ENCODE results near the gene KNL1.

KNL1 gene, protein sequence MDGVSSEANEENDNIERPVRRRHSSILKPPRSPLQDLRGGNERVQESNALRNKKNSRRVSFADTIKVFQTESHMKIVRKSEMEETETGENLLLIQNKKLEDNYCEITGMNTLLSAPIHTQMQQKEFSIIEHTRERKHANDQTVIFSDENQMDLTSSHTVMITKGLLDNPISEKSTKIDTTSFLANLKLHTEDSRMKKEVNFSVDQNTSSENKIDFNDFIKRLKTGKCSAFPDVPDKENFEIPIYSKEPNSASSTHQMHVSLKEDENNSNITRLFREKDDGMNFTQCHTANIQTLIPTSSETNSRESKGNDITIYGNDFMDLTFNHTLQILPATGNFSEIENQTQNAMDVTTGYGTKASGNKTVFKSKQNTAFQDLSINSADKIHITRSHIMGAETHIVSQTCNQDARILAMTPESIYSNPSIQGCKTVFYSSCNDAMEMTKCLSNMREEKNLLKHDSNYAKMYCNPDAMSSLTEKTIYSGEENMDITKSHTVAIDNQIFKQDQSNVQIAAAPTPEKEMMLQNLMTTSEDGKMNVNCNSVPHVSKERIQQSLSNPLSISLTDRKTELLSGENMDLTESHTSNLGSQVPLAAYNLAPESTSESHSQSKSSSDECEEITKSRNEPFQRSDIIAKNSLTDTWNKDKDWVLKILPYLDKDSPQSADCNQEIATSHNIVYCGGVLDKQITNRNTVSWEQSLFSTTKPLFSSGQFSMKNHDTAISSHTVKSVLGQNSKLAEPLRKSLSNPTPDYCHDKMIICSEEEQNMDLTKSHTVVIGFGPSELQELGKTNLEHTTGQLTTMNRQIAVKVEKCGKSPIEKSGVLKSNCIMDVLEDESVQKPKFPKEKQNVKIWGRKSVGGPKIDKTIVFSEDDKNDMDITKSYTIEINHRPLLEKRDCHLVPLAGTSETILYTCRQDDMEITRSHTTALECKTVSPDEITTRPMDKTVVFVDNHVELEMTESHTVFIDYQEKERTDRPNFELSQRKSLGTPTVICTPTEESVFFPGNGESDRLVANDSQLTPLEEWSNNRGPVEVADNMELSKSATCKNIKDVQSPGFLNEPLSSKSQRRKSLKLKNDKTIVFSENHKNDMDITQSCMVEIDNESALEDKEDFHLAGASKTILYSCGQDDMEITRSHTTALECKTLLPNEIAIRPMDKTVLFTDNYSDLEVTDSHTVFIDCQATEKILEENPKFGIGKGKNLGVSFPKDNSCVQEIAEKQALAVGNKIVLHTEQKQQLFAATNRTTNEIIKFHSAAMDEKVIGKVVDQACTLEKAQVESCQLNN (N-terminal part only)

DNA sequence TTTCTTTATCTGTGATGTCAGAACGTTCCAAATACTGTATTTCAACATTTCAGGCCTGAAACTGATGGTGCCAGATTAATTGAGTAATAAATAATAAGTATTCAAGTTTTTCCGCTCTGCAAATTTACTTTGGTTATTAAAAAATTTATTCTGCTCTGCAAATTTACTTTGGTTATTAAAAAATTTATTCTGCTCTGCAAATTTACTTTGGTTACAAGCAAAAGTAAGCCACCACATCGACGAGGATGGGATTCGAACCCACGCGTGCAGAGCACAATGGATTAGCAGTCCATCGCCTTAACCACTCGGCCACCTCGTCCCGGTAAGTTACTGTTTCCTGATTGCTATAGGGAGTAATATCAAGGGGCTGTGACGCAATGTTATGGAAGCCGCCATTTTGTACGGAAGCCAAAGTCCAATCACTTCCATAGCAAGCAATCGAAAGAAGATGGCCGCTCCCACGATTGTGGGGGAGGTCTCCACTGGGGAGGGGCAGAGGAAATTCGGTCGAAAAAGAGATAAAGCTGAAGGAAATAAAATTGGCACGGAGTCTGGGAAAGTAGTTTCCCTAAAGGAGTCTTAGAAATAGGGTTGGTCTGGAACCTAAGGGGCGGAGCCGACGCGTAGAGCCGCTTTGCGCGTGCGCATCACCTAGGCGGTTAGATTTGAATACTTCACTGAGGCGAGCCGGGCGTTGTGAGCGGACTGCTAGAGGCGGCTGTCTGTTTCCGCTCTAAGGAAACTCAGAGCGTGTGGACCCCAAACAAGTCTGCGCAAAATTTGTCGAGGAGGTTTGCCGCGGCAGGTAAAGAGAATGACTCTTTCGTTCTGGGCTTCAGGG lies at the start of gene KNL1:
Gene KNL1, plus strand, starts transcription at position 662 of the 841 bp plus-strand sequence. CDS start 8,683 bp downstream, outside the sequence.
- DNase-seq (ENCODE audit: low spot score) (peak; percentile 94), ATAC-seq (ENCODE audit: low read depth) (peak; percentile 75)
- Histone ChIP-seq H3K27me3 (ENCODE audit: insufficient read depth, poor library complexity, severe bottlenecking) (no peaks in the 10 kb centered on the region), H3K9me3 (ENCODE audit: severe bottlenecking) (no peaks in the 10 kb centered on the region), H3K27ac (ENCODE audit: poor library complexity, severe bottlenecking) (peak within 1 kb of the TSS; percentile 89), H3K4me1 (ENCODE audit: insufficient read depth, poor library complexity, severe bottlenecking) (peaks cover 16% of the 10 kb centered on the region), H3K4me3 (ENCODE audit: severe bottlenecking) (peak within 1 kb of the TSS; percentile 85), H3K36me3 (ENCODE audit: low read depth) (0 out of 2 replicates have a peak, but pooled peaks cover 2% of the 10 kb centered on the region)
- TF ChIP-seq, protein P1, sequence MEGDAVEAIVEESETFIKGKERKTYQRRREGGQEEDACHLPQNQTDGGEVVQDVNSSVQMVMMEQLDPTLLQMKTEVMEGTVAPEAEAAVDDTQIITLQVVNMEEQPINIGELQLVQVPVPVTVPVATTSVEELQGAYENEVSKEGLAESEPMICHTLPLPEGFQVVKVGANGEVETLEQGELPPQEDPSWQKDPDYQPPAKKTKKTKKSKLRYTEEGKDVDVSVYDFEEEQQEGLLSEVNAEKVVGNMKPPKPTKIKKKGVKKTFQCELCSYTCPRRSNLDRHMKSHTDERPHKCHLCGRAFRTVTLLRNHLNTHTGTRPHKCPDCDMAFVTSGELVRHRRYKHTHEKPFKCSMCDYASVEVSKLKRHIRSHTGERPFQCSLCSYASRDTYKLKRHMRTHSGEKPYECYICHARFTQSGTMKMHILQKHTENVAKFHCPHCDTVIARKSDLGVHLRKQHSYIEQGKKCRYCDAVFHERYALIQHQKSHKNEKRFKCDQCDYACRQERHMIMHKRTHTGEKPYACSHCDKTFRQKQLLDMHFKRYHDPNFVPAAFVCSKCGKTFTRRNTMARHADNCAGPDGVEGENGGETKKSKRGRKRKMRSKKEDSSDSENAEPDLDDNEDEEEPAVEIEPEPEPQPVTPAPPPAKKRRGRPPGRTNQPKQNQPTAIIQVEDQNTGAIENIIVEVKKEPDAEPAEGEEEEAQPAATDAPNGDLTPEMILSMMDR (IDR thresholded peaks at IDR 0.05; ENCODE audit: poor library complexity, severe bottlenecking): no peak

DNA sequence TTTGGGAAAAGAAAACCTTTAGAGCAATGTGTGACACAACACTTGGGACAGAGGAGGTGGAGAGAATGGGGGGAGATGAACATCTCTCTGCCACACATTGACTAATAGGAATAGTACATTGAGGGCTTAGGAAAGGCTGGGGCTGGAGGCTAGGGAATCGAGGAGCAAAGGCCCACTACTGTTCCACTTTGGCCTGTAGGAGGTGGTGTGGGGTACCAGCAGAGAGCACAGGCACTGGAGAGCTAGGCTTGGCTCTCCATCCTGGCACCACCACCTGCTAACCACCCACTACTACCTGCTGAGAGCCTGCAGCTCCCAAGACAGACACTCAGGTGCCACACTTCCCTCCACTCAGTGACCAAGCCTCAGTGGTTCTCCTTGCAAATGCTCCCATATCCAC lies 48.6 kb upstream of the KNL1 start:
- Histone ChIP-seq H3K27ac (ENCODE audit: poor library complexity, severe bottlenecking) (no peak overlapping the region), H3K4me1 (ENCODE audit: insufficient read depth, poor library complexity, severe bottlenecking) (no peaks in the 10 kb centered on the region), H3K9me3 (ENCODE audit: severe bottlenecking) (no peaks in the 10 kb centered on the region), H3K4me3 (ENCODE audit: severe bottlenecking) (no peak overlapping the region), H3K27me3 (ENCODE audit: insufficient read depth, poor library complexity, severe bottlenecking) (no peaks in the 10 kb centered on the region), H3K36me3 (ENCODE audit: low read depth) (peaks cover 2% of the 10 kb centered on the region)
- DNase-seq (ENCODE audit: low spot score) (no peak), ATAC-seq (ENCODE audit: low read depth) (peak; percentile 32; the same call in 2 of the 3 replicates)
- TF ChIP-seq, protein P1 (IDR thresholded peaks at IDR 0.05; ENCODE audit: poor library complexity, severe bottlenecking): no peak

DNA sequence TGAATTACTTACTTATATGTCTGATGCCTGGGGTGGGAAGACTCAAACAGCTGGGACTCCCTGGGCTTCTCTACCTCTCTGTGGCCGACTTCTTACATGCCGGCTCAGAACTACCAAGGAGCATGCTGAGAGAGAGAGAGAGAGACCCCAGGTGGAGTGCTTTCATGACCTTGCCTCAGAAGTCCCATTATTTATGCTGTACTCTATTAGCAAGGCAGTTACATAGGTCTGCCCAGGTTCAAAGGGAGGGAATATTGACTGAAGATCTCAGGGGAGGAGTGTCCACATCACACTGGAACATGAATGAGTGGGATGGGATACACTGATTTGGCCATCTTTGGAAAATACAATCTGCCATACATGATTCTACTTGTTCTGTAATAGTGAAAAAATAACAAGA lies 45.4 kb upstream of the KNL1 start:
- no peaks in the 10 kb centered on the region for H3K4me1 ChIP-seq (ENCODE audit: insufficient read depth, poor library complexity, severe bottlenecking)

DNA sequence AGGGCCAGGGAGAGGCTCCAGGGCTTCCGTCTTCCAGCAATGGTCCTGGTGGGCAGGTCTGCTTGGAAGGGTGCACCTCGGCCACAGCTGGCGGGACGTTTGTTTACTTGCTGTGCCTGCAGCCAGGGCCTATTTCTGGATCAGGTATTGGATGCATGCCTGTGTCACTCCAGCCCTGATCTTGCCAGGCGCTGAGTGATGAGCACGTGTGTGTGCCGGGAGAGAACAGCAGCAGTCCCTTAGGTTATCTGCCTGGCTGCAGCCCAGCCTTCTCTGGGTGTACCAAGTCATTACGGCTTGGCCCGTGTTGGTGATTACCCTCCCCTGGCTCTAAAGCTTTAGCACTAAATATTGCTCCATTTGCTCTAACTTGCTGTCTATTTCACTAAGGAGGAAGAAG lies 44.2 kb upstream of the KNL1 start:
- ATAC-seq (ENCODE audit: low read depth): no peak
- TF ChIP-seq, protein P1 (IDR thresholded peaks at IDR 0.05; ENCODE audit: poor library complexity, severe bottlenecking): no peak
- no peaks in the 10 kb centered on the region for H3K9me3 ChIP-seq (ENCODE audit: severe bottlenecking)
- no peak overlapping the region for H3K4me3 ChIP-seq (ENCODE audit: severe bottlenecking)
- no peak for DNase-seq (ENCODE audit: low spot score)
- no peaks in the 10 kb centered on the region for H3K4me1 ChIP-seq (ENCODE audit: insufficient read depth, poor library complexity, severe bottlenecking)
- H3K27ac ChIP-seq (ENCODE audit: poor library complexity, severe bottlenecking): no peak overlapping the region
- H3K36me3 ChIP-seq (ENCODE audit: low read depth): peaks cover 25% of the 10 kb centered on the region
- H3K27me3 ChIP-seq (ENCODE audit: insufficient read depth, poor library complexity, severe bottlenecking): no peaks in the 10 kb centered on the region

More for the DNA sequence above, 45.4 kb upstream of the KNL1 start:
- ATAC-seq (ENCODE audit: low read depth) (no peak), DNase-seq (ENCODE audit: low spot score) (no peak)
- Histone ChIP-seq H3K9me3 (ENCODE audit: severe bottlenecking) (no peaks in the 10 kb centered on the region), H3K27ac (ENCODE audit: poor library complexity, severe bottlenecking) (no peak overlapping the region), H3K4me3 (ENCODE audit: severe bottlenecking) (no peak overlapping the region), H3K27me3 (ENCODE audit: insufficient read depth, poor library complexity, severe bottlenecking) (no peaks in the 10 kb centered on the region), H3K36me3 (ENCODE audit: low read depth) (peaks cover 20% of the 10 kb centered on the region)
- TF ChIP-seq, protein P1 (IDR thresholded peaks at IDR 0.05; ENCODE audit: poor library complexity, severe bottlenecking): no peak

Measured in RWPE2 (cell line).